Measurements from ENCODE around the gene ABCC8. TPM values are rescaled to one million over a fixed set of nuclear protein-coding genes. Genes with fewer than 3 reads are reported as not detected.

The ABCC8 gene
- total and polyA plus RNA-seq, 9 of the 15 experiments (the other 6 are each of a cell fraction or from before 2014, with no cell fraction given) = not detected

DNA sequence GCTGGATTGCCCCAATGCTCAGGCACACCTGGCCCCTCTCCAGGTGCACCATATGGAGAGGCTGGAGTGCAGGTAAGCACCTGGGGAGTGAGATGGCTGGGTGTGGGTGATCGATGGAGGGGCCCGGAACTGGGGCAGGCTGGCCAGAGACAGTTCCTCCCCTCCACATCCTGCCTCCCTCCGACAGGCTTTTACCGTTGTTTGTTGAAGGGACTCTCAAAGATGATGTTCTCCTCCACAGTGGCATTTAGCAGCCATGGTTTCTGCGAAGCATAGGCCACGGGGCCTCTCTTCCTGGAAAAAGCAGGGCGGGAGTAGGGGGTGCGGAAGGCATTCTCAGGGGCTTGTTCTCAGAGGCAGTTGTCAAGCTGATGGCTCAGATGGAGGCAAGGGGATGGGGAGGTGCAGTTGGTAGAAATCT lies 62.3 kb downstream of the ABCC8 start (continued):
- TF ChIP-seq, protein P1, sequence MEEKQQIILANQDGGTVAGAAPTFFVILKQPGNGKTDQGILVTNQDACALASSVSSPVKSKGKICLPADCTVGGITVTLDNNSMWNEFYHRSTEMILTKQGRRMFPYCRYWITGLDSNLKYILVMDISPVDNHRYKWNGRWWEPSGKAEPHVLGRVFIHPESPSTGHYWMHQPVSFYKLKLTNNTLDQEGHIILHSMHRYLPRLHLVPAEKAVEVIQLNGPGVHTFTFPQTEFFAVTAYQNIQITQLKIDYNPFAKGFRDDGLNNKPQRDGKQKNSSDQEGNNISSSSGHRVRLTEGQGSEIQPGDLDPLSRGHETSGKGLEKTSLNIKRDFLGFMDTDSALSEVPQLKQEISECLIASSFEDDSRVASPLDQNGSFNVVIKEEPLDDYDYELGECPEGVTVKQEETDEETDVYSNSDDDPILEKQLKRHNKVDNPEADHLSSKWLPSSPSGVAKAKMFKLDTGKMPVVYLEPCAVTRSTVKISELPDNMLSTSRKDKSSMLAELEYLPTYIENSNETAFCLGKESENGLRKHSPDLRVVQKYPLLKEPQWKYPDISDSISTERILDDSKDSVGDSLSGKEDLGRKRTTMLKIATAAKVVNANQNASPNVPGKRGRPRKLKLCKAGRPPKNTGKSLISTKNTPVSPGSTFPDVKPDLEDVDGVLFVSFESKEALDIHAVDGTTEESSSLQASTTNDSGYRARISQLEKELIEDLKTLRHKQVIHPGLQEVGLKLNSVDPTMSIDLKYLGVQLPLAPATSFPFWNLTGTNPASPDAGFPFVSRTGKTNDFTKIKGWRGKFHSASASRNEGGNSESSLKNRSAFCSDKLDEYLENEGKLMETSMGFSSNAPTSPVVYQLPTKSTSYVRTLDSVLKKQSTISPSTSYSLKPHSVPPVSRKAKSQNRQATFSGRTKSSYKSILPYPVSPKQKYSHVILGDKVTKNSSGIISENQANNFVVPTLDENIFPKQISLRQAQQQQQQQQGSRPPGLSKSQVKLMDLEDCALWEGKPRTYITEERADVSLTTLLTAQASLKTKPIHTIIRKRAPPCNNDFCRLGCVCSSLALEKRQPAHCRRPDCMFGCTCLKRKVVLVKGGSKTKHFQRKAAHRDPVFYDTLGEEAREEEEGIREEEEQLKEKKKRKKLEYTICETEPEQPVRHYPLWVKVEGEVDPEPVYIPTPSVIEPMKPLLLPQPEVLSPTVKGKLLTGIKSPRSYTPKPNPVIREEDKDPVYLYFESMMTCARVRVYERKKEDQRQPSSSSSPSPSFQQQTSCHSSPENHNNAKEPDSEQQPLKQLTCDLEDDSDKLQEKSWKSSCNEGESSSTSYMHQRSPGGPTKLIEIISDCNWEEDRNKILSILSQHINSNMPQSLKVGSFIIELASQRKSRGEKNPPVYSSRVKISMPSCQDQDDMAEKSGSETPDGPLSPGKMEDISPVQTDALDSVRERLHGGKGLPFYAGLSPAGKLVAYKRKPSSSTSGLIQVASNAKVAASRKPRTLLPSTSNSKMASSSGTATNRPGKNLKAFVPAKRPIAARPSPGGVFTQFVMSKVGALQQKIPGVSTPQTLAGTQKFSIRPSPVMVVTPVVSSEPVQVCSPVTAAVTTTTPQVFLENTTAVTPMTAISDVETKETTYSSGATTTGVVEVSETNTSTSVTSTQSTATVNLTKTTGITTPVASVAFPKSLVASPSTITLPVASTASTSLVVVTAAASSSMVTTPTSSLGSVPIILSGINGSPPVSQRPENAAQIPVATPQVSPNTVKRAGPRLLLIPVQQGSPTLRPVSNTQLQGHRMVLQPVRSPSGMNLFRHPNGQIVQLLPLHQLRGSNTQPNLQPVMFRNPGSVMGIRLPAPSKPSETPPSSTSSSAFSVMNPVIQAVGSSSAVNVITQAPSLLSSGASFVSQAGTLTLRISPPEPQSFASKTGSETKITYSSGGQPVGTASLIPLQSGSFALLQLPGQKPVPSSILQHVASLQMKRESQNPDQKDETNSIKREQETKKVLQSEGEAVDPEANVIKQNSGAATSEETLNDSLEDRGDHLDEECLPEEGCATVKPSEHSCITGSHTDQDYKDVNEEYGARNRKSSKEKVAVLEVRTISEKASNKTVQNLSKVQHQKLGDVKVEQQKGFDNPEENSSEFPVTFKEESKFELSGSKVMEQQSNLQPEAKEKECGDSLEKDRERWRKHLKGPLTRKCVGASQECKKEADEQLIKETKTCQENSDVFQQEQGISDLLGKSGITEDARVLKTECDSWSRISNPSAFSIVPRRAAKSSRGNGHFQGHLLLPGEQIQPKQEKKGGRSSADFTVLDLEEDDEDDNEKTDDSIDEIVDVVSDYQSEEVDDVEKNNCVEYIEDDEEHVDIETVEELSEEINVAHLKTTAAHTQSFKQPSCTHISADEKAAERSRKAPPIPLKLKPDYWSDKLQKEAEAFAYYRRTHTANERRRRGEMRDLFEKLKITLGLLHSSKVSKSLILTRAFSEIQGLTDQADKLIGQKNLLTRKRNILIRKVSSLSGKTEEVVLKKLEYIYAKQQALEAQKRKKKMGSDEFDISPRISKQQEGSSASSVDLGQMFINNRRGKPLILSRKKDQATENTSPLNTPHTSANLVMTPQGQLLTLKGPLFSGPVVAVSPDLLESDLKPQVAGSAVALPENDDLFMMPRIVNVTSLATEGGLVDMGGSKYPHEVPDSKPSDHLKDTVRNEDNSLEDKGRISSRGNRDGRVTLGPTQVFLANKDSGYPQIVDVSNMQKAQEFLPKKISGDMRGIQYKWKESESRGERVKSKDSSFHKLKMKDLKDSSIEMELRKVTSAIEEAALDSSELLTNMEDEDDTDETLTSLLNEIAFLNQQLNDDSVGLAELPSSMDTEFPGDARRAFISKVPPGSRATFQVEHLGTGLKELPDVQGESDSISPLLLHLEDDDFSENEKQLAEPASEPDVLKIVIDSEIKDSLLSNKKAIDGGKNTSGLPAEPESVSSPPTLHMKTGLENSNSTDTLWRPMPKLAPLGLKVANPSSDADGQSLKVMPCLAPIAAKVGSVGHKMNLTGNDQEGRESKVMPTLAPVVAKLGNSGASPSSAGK (IDR thresholded peaks at IDR 0.05) = no peak
- peak; percentile 31 for TF ChIP-seq CBFA2T2 (conservative IDR thresholded peaks at IDR 0.05)
